Subcutaneous abdominal adipose tissue (tissue), 5 donors: ENCODE data around the gene PPP3R1.
A peak's percentile ranks its signal among the peaks of the same experiment; 100 is the strongest.

Experiments used
- H3K27ac ChIP-seq: one replicate; pipeline ENCODE4 v1.7.0; 2013; ENCODE audit warnings: low read depth, mild to moderate bottlenecking, inconsistent platforms, low read length, moderate library complexity
- H3K27me3 ChIP-seq, 5 donors: one replicate each; pipeline ENCODE4 v1.7.0; 2013; ENCODE audit warnings: low read length in 5 of 5, inconsistent platforms in 1 of 5; ENCODE audit not compliant: control insufficient read depth in 5 of 5, insufficient read depth in 4 of 5
- H3K36me3 ChIP-seq, 5 donors: one replicate each; pipeline ENCODE4 v1.7.0; 2013; ENCODE audit warnings: low read length in 5 of 5; ENCODE audit not compliant: control insufficient read depth in 5 of 5, insufficient read depth in 5 of 5
- H3K4me1 ChIP-seq, 5 donors: one replicate each; pipeline ENCODE4 v1.7.0; 2013; ENCODE audit warnings: low read length in 5 of 5, mild to moderate bottlenecking in 3 of 5, moderate library complexity in 1 of 5; ENCODE audit not compliant: control insufficient read depth in 5 of 5, insufficient read depth in 5 of 5
- H3K4me3 ChIP-seq, 5 donors: one replicate each; pipeline ENCODE4 v1.7.0; 2013; ENCODE audit warnings: low read length in 5 of 5, low read depth in 1 of 5
- H3K9ac ChIP-seq, 5 donors: one replicate each; pipeline ENCODE4 v1.7.0; 2013; ENCODE audit warnings: low read length in 5 of 5, mild to moderate bottlenecking in 4 of 5, moderate library complexity in 3 of 5
- H3K9me3 ChIP-seq, 5 donors: one replicate each; pipeline ENCODE4 v1.7.0; 2013; ENCODE audit warnings: low read length in 5 of 5; ENCODE audit not compliant: control insufficient read depth in 5 of 5
- donor health status: healthy.
- donor health status: healthy.
- donor health status: healthy.
- donor health status: healthy.
- donor health status: healthy.

PPP3R1 gene

DNA sequence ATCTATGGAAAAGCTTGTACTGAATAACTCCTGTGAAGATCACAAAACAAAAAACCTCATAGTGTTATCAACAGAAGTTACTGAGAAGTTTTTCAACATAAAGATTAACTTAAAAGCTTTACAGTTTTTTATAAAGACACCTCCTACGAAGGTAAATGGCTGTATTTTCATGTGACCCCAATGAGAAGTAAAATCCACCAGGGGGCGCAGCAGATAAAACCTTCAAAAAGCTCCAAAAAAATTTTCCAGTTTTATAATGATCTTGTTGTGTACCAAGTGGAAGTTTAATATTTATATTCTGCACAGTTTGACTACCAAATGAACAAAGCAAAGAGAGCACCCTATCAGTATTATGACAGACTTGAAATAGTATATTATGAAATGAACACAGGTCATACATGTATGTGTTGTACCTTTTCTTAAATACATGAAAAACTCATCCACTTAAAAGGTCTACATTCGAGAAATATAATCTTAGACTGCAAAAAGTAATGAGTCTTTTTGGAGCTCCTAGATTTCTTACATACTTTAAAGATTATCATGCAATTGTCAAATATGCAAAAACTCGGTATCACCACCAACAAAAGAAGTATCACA is 56.1 kb downstream of the PPP3R1 start:
- no peak overlapping the region for H3K9ac ChIP-seq
- H3K4me3 ChIP-seq: no peak overlapping the region
- H3K27me3 ChIP-seq: no peaks in the 10 kb centered on the region
- peaks cover 0 to 30% (median 25%) of the 10 kb centered on the region in 5 donors for H3K4me1 ChIP-seq
- no peaks in the 10 kb centered on the region for H3K36me3 ChIP-seq
- H3K27ac ChIP-seq: peak overlapping the region; percentile 61
- no peaks in the 10 kb centered on the region for H3K9me3 ChIP-seq

DNA sequence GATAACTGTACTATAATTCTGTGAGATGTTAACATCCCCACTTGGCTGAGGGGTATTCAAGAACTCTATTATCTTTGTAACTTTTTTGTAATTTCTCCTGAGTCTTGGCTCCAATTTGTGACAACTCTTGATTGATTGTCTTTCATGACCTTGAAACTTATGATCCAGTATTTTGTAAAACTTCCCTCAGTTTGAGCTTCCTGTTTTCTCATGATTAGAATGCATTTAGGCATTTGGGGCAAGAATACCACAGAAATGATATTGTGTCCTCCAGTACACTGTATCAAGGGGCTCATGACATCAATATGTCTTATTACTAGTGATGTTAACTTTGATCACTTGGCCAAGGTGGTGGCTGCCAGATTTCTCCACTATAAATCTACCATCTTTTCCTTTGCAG is 57.2 kb downstream of the PPP3R1 start:
- peak overlapping the region; percentile 61 for H3K27ac ChIP-seq
- no peak overlapping the region for H3K9ac ChIP-seq
- no peaks in the 10 kb centered on the region for H3K9me3 ChIP-seq
- H3K27me3 ChIP-seq: no peaks in the 10 kb centered on the region
- no peaks in the 10 kb centered on the region for H3K36me3 ChIP-seq
- no peak overlapping the region for H3K4me3 ChIP-seq
- peaks cover 0 to 33% (median 25%) of the 10 kb centered on the region in 5 donors for H3K4me1 ChIP-seq

DNA sequence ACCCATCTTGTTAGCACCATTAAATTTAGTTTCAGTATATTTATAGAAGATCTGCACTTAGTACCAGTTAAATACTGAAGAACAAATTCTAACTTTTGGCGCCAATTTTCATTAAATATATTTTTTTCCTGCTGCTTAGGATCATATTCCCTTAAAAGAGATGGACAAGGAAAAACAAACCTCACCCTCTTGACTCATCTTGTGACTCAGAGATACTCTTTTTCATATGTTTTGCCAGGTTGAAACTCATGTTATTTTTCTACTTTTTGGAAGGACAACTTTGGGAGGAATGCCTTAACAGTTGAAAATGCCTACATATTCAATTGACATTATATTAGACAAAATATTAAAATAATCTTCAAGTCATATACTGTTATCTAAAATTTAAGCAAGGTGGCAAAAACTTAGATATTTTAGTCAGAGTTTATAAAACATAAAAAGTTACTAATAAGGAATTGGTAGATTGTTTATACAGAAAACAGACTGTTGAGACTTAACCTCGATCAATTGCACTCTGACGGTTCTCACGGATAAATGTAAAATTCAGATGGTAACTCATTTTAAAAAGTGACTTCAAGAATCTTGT is 58.5 kb downstream of the PPP3R1 start:
- no peaks in the 10 kb centered on the region for H3K27me3 ChIP-seq

DNA sequence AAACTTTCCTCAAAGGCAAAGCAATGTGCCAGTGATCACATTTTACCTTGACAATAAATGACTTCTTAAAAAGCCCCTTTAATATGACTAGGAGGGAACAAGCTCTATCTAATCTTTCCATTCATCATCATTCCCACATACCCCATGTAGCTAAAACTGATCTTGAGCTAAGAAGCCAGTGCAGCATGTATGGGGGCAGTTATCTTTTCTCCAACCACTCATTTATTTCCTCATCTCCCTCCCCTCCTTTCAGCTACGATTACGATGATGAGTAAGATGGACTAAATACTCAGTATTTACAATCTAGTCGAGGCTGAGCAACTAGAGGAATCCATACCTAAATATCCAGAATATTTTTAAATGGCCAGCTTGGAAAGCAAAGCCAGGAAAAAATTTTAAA is 59.2 kb downstream of the PPP3R1 start:
- Histone ChIP-seq H3K4me1 (peaks cover 0 to 33% (median 27%) of the 10 kb centered on the region in 5 donors), H3K36me3 (no peaks in the 10 kb centered on the region), H3K9me3 (no peaks in the 10 kb centered on the region), H3K27me3 (no peaks in the 10 kb centered on the region), H3K9ac (peak overlapping the region in 1 of 5 donors; percentile 24), H3K27ac (peak overlapping the region; percentile 74), H3K4me3 (no peak overlapping the region)

More for the DNA sequence above, 58.5 kb downstream of the PPP3R1 start:
- no peaks in the 10 kb centered on the region for H3K9me3 ChIP-seq
- peak overlapping the region in 2 of 5 donors; percentile 24 to 41 for H3K9ac ChIP-seq
- peak overlapping the region; percentile 74 for H3K27ac ChIP-seq
- no peak overlapping the region for H3K4me3 ChIP-seq
- no peaks in the 10 kb centered on the region for H3K36me3 ChIP-seq
- H3K4me1 ChIP-seq: peaks cover 0 to 33% (median 25%) of the 10 kb centered on the region in 5 donors

DNA sequence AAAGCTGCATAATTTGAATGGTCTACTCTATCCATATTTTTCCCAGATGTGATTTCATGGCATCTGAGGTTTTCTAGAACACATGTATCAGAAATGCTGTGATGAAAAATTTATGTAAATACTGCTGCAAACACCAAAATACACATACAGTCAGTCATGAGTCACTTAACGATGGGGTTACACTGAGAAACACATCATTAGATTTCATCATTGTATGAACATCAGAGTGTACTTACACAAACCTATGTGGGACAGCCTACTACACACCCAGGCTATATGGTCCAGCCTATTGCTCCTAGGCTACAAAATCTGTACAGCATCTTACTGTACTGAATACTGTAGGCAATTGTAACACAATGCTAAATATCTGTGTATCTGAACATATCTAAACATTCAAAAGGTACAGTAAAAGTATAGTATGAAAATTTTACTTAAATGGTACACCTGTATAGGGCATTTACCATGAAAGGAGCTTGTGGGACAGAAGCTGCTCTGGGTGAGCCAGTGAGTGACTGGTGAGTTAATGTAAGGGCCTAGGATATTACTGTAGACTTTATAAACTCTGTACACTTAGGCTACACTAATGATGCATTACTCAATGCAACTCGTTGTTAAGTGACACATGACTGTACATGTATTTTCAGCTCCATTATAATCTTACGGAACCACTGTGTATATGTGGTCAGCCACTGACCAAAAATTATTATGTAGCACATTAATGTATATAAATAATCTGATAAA is 61.2 kb downstream of the PPP3R1 start:
- H3K27me3 ChIP-seq: no peaks in the 10 kb centered on the region
- no peak overlapping the region for H3K9ac ChIP-seq
- H3K9me3 ChIP-seq: no peaks in the 10 kb centered on the region
- H3K36me3 ChIP-seq: peaks cover 0 to 6% (median 5%) of the 10 kb centered on the region in 5 donors
- H3K4me3 ChIP-seq: no peak overlapping the region
- H3K4me1 ChIP-seq: peaks cover 0 to 30% (median 27%) of the 10 kb centered on the region in 5 donors
- peak overlapping the region; percentile 55 for H3K27ac ChIP-seq

DNA sequence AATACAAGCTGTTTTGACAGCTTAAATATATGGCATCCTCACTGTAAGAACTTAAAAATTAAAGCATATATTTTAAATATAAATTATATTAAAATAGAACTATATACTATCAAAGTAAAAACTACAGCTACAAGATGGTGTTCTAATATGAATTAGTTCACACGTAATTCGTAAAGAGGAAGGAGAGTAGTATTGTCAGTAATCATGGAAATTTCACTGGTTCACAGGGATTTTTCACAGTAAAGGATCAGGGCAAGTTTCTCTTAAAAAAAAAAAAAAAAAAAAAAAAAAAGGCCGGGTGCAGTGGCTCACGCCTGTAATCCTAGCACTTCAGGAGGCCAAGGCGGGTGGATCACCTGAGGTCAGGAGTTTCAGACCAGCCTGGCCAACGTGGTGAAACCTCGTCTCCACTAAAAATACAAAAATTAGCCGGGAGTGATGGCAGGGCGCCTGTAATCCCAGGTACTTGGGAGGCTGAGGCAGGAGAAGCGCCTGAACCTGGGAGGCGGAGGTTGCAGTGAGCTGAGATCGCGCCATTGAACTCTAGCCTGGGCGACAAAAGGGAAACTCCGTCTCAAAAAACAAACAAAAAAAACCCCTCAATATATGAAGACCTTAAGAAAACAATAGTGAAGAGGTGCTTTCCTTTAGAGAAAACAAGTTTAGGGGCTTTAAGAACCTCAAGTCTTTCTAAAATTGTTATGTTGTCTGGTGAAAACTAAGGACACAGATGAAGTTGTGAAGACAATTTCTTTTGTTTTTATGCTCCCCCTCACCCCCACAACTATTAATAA is 62.1 kb downstream of the PPP3R1 start:
- H3K36me3 ChIP-seq: peaks cover 0 to 12% (median 11%) of the 10 kb centered on the region in 5 donors
- no peak overlapping the region for H3K4me3 ChIP-seq
- no peaks in the 10 kb centered on the region for H3K9me3 ChIP-seq
- H3K4me1 ChIP-seq: peaks cover 0 to 21% (median 18%) of the 10 kb centered on the region in 5 donors
- no peak overlapping the region for H3K9ac ChIP-seq
- H3K27me3 ChIP-seq: no peaks in the 10 kb centered on the region
- H3K27ac ChIP-seq: peak overlapping the region; percentile 55

DNA sequence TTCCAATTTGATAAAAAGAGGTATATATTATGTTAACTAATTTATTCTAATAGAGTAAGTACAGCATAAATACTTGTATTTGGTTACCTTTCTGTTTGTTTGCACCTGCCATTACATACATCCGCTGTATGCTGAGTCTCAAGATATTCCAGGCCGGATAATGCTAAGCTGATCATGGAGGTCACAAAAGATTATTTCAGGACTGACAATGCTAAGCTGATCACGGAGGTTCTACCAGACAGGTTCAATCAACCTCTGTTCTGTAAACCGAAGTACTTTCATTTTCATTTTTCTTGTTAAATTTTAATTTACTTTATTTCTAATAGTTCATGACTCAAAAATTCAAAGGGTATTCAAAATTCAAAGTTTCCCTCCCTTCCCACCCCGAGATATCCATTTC is 63.5 kb downstream of the PPP3R1 start:
- Histone ChIP-seq H3K4me1 (peaks cover 0 to 11% (median 10%) of the 10 kb centered on the region in 5 donors), H3K36me3 (peaks cover 4 to 18% (median 12%) of the 10 kb centered on the region in 5 donors), H3K9ac (peak overlapping the region in 1 of 5 donors; percentile 13)

DNA sequence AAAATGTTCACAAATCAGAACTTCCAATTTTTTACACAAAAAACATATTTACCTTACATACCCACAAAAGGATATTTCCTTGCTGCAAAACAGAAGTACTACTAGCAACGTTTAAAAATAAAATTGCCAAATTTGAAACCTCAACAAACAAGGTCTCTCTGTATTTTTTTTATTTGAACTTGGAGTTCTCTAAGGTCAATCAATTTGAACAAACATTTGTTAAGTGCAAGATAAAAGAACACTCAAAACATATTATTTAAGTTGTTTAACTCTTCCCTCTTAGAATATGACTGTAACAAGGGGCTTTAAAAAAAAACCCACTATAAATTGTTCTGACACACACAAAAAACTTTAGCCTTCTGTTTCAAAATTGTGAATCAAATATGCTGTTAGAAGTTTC is 65.0 kb downstream of the PPP3R1 start:
- Histone ChIP-seq H3K9me3 (no peaks in the 10 kb centered on the region), H3K36me3 (peaks cover 12 to 27% (median 16%) of the 10 kb centered on the region in 5 donors), H3K27me3 (no peaks in the 10 kb centered on the region), H3K4me1 (peaks cover 0 to 6% (median 3%) of the 10 kb centered on the region in 5 donors), H3K4me3 (no peak overlapping the region), H3K9ac (no peak overlapping the region), H3K27ac (no peak overlapping the region)

More for the DNA sequence above, 63.5 kb downstream of the PPP3R1 start:
- Histone ChIP-seq H3K27me3 (no peaks in the 10 kb centered on the region), H3K4me3 (no peak overlapping the region), H3K9me3 (no peaks in the 10 kb centered on the region), H3K27ac (peak overlapping the region; percentile 38)

DNA sequence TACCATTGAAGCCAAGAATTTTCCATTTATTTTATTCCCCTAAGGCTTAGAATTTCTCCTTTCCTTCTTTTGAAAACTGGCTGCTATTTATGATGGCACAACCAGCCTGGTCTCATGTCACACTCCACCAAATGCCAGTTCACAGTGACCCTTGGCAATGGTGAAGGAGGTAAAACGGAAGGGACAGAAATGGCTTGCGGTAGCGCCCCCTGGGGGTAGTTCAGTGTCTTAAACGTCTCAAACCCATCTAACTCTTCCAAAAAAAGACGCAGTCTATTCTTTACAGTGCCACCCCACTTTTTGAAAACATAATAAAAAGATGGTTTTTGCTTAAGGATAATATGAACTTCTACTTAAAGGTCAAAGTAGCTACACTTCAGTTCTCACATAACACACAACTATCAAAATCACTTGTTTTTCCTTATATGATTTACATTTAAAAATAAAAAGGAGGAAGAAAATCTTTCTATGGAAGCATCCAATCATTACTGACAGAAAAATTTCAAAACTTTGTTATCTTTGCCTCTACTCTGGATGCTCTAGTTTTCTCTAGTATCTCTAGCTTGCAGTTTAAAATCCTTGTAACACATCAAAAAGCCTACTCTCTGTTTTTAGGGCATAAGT is 66.7 kb downstream of the PPP3R1 start:
- peaks cover 14 to 35% (median 23%) of the 10 kb centered on the region in 5 donors for H3K36me3 ChIP-seq
- no peaks in the 10 kb centered on the region for H3K9me3 ChIP-seq
- no peak overlapping the region for H3K4me3 ChIP-seq

More for the DNA sequence above, 66.7 kb downstream of the PPP3R1 start:
- Histone ChIP-seq H3K27ac (no peak overlapping the region), H3K9ac (no peak overlapping the region), H3K4me1 (peaks cover 0 to 5% (median 0%) of the 10 kb centered on the region in 5 donors), H3K27me3 (no peaks in the 10 kb centered on the region)
